IPS-18a (cell line): ENCODE measurements around the gene TP53BP2.
"Not testable (repeated sequence)": the region's sequence is repeated elsewhere in the genome, so short reads cannot be mapped to it uniquely, and the experiment has no call there.

ENCODE experiments used
- H3K27ac ChIP-seq: one replicate; pipeline ENCODE4 v1.5.1; 2013; ENCODE audit warnings: low read length
- H3K27me3 ChIP-seq: one replicate; pipeline ENCODE4 v1.6.1; 2013; ENCODE audit warnings: mild to moderate bottlenecking, low read length; ENCODE audit not compliant: control insufficient read depth, insufficient read depth
- H3K36me3 ChIP-seq: one replicate; pipeline ENCODE4 v1.6.1; 2013; ENCODE audit warnings: low read depth, low read length; ENCODE audit not compliant: control insufficient read depth
- H3K4me1 ChIP-seq: one replicate; pipeline ENCODE4 v1.6.1; 2013; ENCODE audit warnings: low read depth, low read length; ENCODE audit not compliant: control insufficient read depth
- H3K4me3 ChIP-seq: one replicate; pipeline ENCODE4 v1.5.1; 2013; ENCODE audit warnings: low read length
- H3K9ac ChIP-seq: one replicate; pipeline ENCODE4 v1.6.1; 2013; ENCODE audit warnings: mild to moderate bottlenecking, low read length, moderate library complexity
- H3K9me3 ChIP-seq: one replicate; pipeline ENCODE4 v1.6.1; 2013; ENCODE audit warnings: low read depth, low read length; ENCODE audit not compliant: control insufficient read depth

The TP53BP2 gene, protein sequence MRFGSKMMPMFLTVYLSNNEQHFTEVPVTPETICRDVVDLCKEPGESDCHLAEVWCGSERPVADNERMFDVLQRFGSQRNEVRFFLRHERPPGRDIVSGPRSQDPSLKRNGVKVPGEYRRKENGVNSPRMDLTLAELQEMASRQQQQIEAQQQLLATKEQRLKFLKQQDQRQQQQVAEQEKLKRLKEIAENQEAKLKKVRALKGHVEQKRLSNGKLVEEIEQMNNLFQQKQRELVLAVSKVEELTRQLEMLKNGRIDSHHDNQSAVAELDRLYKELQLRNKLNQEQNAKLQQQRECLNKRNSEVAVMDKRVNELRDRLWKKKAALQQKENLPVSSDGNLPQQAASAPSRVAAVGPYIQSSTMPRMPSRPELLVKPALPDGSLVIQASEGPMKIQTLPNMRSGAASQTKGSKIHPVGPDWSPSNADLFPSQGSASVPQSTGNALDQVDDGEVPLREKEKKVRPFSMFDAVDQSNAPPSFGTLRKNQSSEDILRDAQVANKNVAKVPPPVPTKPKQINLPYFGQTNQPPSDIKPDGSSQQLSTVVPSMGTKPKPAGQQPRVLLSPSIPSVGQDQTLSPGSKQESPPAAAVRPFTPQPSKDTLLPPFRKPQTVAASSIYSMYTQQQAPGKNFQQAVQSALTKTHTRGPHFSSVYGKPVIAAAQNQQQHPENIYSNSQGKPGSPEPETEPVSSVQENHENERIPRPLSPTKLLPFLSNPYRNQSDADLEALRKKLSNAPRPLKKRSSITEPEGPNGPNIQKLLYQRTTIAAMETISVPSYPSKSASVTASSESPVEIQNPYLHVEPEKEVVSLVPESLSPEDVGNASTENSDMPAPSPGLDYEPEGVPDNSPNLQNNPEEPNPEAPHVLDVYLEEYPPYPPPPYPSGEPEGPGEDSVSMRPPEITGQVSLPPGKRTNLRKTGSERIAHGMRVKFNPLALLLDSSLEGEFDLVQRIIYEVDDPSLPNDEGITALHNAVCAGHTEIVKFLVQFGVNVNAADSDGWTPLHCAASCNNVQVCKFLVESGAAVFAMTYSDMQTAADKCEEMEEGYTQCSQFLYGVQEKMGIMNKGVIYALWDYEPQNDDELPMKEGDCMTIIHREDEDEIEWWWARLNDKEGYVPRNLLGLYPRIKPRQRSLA

DNA sequence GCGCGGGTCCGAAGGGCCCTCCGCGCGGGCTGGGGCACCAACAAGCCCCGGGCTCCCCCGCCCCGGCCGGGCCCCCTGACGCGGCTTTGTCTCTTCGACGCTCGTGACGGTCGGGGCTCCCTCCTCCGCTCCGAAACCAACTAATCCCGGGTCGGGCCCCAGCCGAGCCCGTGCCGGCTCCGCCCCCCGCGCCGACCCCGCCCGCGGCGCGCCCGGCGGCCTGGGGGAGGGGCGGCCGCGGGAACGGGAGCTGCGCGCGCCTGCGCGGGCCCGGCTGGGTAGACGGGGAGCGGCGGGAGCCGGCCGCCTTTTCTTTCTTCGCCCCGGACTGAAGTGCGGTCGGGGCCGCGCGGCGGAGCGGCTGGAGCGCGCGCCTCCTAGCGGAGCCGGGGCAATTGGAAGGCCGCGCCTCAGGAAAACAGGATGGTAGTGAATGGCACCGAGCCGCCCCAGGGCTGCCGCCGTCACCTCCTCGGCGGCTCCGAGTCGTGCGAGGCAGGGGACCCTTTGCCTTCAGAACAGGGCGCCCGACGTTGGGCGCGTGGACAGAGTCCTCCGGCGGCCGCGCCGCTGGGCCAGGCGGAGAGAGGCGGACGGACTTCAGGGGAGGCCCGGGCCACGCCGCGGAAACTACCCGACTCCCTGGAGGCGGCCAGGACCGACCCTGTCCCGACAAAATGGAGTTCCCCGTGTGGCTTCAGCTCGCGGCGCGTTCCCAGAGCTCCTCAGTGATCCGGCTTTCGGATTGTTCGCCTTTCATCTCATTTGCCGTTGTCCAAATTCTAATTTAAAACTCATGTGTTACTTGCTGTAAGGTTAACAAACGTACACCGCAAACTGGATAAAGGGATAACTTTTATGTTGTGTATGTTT lies at the start of gene TP53BP2:
Gene TP53BP2, minus strand, starts transcription at position 138 of the 873 bp plus-strand sequence. CDS start 267 bp downstream, outside the sequence.
- Histone ChIP-seq H3K27me3 (no peaks in the 10 kb centered on the region), H3K9me3 (no peaks in the 10 kb centered on the region), H3K36me3 (no peaks in the 10 kb centered on the region), H3K4me1 (peaks cover 3% of the 10 kb centered on the region), H3K27ac (peak within 1 kb of the TSS; percentile 95), H3K9ac (peak within 1 kb of the TSS; percentile 97), H3K4me3 (peak within 1 kb of the TSS; percentile 99)

DNA sequence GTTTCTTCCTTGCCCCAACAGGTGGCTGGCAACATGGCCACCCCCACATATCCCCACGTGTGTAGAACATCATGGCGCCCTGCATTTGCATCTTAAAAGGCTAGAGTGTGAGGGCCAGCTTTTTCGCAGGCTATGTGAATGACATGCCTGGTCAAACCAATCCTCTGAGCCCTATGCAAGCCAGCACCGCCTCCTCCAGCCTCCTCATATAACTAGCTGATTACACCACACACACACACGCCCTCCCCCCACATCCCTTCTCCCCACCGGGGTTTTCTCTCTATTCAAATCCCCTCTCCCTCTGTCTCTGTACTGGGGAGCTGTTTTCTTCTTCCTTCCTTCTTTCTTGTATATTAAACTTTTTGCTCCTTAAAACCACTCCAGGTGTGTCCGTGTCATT lies 44.7 kb upstream of the TP53BP2 start:
- not testable (repeated sequence) for H3K4me1 ChIP-seq, H3K36me3 ChIP-seq, H3K27me3 ChIP-seq, H3K9me3 ChIP-seq, H3K27ac ChIP-seq, H3K9ac ChIP-seq, H3K4me3 ChIP-seq

DNA sequence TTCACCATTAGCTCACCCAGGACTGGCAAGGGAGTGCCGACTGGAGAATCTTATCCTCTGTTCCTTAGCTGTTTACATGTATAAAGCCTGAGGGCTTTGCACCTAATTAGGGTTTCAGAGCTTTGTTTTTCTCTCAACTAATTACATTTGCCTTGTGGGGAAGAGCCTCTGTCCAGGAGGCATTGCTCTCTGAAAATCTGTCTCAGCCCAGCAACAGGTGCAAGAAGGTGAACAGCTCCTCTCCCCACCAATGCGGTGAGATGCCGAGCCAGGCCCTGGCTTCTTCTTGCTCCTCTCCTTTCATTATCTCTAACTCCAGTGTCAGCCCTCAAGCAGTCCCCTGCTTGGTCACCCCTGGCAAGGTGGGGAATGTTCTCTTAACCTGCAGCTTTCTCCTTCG lies 43.6 kb upstream of the TP53BP2 start:
- H3K9me3 ChIP-seq, H3K9ac ChIP-seq, H3K4me1 ChIP-seq, H3K27me3 ChIP-seq, H3K36me3 ChIP-seq, H3K27ac ChIP-seq, H3K4me3 ChIP-seq: not testable (repeated sequence)

DNA sequence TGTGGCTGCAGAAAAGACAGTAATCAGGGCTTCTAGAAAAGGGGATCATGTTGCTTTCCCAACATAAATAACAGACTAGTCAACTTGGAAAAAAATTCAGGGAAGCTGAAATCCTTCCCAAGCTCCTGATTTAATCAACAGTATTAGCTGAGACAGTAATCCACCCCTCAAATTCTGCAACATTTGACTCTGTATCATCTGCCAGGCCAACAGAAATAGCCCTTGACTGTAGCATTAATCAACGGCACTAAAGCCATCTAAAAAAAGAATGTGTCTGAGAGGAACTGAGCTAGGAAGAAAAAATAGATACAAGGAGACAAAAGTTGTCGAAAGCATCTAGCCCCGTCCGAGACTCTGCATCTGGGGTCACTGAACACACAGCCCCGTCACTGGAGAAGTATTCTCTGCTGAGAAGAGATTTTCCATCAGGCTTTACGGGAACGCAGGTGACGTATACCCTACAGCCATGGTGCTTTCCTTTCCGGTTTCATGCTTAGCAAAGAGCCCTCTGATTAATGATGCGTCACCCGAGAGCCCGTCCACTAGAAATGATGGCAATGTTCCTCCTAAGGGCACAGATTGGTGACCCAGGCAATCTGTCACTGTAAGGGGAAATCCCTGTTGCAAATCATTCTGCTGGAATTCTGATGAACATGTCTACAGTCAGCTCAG lies 42.1 kb upstream of the TP53BP2 start:
- H3K27me3 ChIP-seq = no peaks in the 10 kb centered on the region
- no peak overlapping the region for H3K4me3 ChIP-seq
- no peak overlapping the region for H3K27ac ChIP-seq
- H3K4me1 ChIP-seq = no peaks in the 10 kb centered on the region
- H3K9ac ChIP-seq = no peak overlapping the region
- H3K36me3 ChIP-seq = no peaks in the 10 kb centered on the region
- no peaks in the 10 kb centered on the region for H3K9me3 ChIP-seq

DNA sequence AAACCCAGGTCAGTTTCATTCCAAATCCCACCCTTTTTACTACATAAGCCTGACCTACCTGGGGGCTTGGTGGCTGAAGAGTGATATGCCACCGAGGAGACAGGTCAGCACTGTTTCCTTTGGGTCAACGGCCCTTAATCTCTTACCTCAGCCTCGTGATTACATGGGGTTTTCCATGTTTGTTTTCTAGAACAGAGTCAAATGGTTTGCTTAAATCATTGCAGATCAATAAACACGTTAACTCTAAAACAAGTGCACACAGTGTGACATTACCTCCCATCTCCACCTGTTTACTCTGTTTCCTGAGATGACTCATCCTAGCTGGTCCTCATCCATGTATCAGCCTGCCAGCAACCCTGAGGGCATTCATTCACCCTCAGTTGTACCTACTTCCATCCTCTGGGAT lies 40.8 kb upstream of the TP53BP2 start:
- H3K4me1 ChIP-seq = no peaks in the 10 kb centered on the region
- H3K9ac ChIP-seq = no peak overlapping the region
- H3K27me3 ChIP-seq = no peaks in the 10 kb centered on the region
- H3K27ac ChIP-seq = no peak overlapping the region
- no peak overlapping the region for H3K4me3 ChIP-seq
- no peaks in the 10 kb centered on the region for H3K36me3 ChIP-seq
- H3K9me3 ChIP-seq = no peaks in the 10 kb centered on the region

DNA sequence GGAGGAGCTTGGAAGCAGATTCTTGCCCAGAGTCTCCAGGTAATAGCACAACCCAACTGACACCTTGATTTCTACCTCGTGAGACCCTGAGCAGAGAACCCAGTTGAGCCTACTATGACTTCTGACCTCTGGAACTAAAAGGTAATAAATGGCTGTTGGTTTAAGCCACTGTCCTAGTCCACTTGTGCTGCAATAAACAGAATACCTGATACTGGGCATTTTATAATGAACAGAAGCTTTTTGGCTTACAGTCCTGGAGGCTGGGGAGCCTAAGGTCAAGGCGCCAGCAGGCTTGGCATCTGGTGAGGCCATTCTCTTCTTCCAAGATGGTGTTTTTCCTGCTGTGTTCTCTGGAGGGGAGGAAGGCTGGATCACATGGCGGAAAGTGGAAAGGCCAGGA lies 39.9 kb upstream of the TP53BP2 start:
- no peaks in the 10 kb centered on the region for H3K4me1 ChIP-seq
- H3K27me3 ChIP-seq = no peaks in the 10 kb centered on the region
- H3K4me3 ChIP-seq = no peak overlapping the region
- no peak overlapping the region for H3K9ac ChIP-seq
- no peaks in the 10 kb centered on the region for H3K36me3 ChIP-seq
- no peak overlapping the region for H3K27ac ChIP-seq
- no peaks in the 10 kb centered on the region for H3K9me3 ChIP-seq

DNA sequence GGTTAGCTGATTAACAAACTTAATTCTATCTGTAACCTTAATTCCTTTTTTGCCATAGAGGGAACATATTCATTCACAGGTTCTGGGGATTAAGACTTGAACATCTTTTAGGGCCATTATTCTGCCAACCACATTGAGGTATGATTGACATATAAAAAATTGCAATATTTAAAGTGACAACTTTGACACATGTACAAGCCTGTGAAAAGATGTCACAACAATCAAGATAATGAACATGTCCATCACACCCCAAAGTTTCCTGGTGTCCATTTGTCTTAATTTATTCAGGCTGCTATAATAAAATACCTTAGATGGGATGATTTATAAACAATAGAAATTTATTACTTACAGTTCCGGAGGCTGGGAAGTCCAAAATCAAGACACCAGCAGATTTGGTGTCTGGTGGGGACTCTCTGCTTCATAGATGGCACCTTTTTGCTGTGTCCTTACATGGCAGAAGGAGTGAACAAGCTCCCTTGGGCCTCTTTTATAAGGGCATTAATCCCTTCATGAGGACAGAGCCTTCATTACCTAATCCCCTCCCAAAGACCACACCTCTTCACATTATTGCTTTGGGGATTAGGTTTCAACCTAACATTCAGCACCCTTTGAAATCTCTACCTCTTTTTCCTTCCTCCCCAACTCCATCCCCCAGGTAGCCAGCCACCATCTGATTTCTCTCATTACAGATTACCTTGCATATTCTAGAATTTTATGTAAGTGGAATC lies 33.0 kb upstream of the TP53BP2 start:
- Histone ChIP-seq H3K9me3 (no peaks in the 10 kb centered on the region), H3K9ac (no peak overlapping the region), H3K36me3 (no peaks in the 10 kb centered on the region), H3K27ac (no peak overlapping the region), H3K27me3 (no peaks in the 10 kb centered on the region), H3K4me1 (no peaks in the 10 kb centered on the region), H3K4me3 (no peak overlapping the region)

DNA sequence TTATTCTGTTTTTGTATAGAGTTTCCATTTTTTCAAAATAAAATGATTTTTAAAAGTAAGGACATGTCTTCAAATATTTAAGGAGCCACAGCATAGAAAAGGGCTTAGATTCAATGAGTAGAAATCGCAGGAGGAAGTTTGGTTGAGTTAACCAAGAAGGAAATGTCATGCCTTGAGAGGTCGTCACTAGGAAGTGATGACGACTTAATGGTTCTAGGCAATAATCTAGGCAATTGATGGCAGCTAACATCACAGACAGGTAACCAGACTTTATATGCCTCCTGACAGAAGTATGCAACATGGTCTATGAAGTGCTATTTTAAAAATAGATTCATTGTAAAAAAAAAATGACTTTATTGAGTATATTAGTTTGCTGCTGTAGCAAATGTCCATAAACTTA lies 32.1 kb upstream of the TP53BP2 start:
- Histone ChIP-seq H3K9me3 (no peaks in the 10 kb centered on the region), H3K9ac (no peak overlapping the region), H3K4me1 (no peaks in the 10 kb centered on the region), H3K36me3 (no peaks in the 10 kb centered on the region), H3K27me3 (no peaks in the 10 kb centered on the region), H3K27ac (no peak overlapping the region), H3K4me3 (no peak overlapping the region)

DNA sequence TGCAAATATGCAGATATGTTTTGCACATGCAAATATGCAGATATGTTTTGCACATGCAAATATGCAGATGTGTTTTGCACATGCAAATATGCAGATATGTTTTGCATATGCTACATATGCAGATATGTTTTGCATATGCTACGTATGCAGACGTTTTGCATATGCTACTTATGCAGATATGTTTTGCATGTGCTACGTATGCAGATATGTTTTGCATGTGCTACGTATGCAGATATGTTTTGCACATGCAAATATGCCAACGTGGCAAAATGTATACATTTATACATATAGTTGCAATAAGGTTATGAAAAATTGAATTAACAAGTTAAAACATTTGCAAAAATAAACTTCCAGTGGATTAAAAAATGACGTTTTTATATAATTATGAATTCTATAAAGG lies 30.8 kb upstream of the TP53BP2 start:
- H3K36me3 ChIP-seq = no peaks in the 10 kb centered on the region

DNA sequence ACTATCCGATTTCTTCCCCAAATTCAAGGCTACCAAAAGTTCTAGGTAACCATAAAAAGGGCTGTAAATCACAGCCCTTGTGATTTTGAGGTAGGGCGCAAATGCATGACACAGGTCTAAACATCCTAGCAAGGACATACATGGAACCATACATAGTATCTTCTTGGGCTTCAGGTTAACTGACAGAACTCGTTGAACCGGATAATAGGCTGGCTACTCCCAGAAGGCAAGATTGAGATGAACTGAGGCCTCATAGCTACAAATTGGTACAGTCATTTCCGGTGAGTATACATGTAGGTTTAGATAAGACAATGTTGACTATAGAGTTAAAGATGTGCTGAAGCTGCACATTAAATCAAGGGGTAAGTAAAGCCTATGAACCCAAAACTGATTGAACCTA lies 27.3 kb upstream of the TP53BP2 start:
- H3K4me3 ChIP-seq = no peak overlapping the region
- H3K4me1 ChIP-seq = peaks cover 13% of the 10 kb centered on the region
- H3K27me3 ChIP-seq = no peaks in the 10 kb centered on the region
- no peaks in the 10 kb centered on the region for H3K9me3 ChIP-seq
- H3K36me3 ChIP-seq = no peaks in the 10 kb centered on the region
- no peak overlapping the region for H3K9ac ChIP-seq
- no peak overlapping the region for H3K27ac ChIP-seq

More for the DNA sequence above, 30.8 kb upstream of the TP53BP2 start:
- H3K27me3 ChIP-seq = no peaks in the 10 kb centered on the region
- H3K9me3 ChIP-seq = no peaks in the 10 kb centered on the region
- H3K4me3 ChIP-seq = no peak overlapping the region
- H3K9ac ChIP-seq = no peak overlapping the region
- no peaks in the 10 kb centered on the region for H3K4me1 ChIP-seq
- H3K27ac ChIP-seq = no peak overlapping the region
